Calu3 (cell line): ENCODE measurements around the gene ZNF784. TPM values are rescaled to one million over a fixed set of nuclear protein-coding genes. Genes with fewer than 3 reads are reported as not detected.

Experiments
- BruUV-seq: library from RNA; stranded (reverse); fragments of 400-500 nt; replicated peaks from 2 replicates; lab custom pipeline; 2021; lab: Mats Ljungman, UMichigan
- CTCF ChIA-PET: fragments of 300-600 bp; sonication (Branson Sonifier 250); formaldehyde crosslinking; loops from one replicate; lab custom pipeline; 2022; ENCODE audit warnings: antibody characterized with exemption; lab: Charles Lee
- DNase-seq: peaks from one replicate; pipeline ENCODE4 v3.0.0; 2022
- H3K27ac Mint-ChIP-seq: one replicate; pipeline ENCODE4 v1.8.0; 2022; ENCODE audit warnings: mixed read lengths; ENCODE audit not compliant: unreplicated experiment
- H3K27me3 Mint-ChIP-seq: one replicate; pipeline ENCODE4 v1.8.0; 2022; ENCODE audit warnings: mixed read lengths; ENCODE audit not compliant: unreplicated experiment
- H3K36me3 Mint-ChIP-seq: one replicate; pipeline ENCODE4 v1.8.0; 2022; ENCODE audit warnings: mild to moderate bottlenecking, moderate library complexity, mixed read lengths; ENCODE audit not compliant: insufficient read depth, unreplicated experiment
- H3K4me1 Mint-ChIP-seq: one replicate; pipeline ENCODE4 v1.8.0; 2022; ENCODE audit warnings: mild to moderate bottlenecking, low read depth, mixed read lengths; ENCODE audit not compliant: unreplicated experiment
- H3K4me3 Mint-ChIP-seq: one replicate; pipeline ENCODE4 v1.8.0; 2022; ENCODE audit warnings: mild to moderate bottlenecking, low read depth, moderate library complexity, mixed read lengths; ENCODE audit not compliant: unreplicated experiment
- H3K9me3 Mint-ChIP-seq: one replicate; pipeline ENCODE4 v1.8.0; 2022; ENCODE audit warnings: low read depth, mixed read lengths; ENCODE audit not compliant: unreplicated experiment
- intact Hi-C: fragments of 100-400 bp; cut with micrococcal nuclease; formaldehyde crosslinking; loops from one replicate; pipeline ENCODE4 v1.10.0; 2022; ENCODE audit not compliant: unreplicated experiment
- total RNA-seq: library from RNA; stranded (reverse); gene quantifications from 2 replicates; pipeline ENCODE4 v1.2.3, GENCODE V29; 2022
- TF ChIP-seq, protein P1 (sequence below): fragments of 200-600 bp; IDR thresholded peaks from one replicate; pipeline ENCODE4 v1.8.0; 2022; ENCODE audit warnings: antibody characterized with exemption; ENCODE audit not compliant: unreplicated experiment

ZNF784 gene
- total RNA-seq, 1 experiment from 2014 or later = 6.0 TPM

DNA sequence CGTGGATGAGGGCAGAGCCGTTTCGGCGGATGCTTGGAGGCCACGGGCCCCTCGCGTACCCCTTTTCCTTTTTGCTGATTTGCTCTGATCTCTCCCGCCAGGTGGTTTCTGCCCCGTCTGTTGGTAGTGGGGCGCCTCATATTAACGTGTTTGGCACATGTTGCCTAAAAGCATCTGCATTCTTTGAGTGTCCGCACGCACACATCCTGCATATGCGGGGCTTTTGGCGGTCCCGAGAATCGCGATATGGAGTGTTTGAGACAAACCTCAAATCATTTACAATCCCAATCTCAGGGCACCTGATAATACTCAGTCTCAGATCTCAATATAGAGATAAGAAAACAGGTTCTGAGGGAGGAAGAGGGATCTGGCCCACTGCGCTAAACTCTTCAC lies 31.3 kb upstream of the ZNF784 start:
- intact Hi-C loops = loop anchor here (2.0 to 10.0 kb wide), 2 partner anchors 17 to 149 kb away; no protein-coding TSS in a partner anchor
- H3K4me1 Mint-ChIP-seq = peaks cover 20% of the 10 kb centered on the region
- TF ChIP-seq, protein P1, sequence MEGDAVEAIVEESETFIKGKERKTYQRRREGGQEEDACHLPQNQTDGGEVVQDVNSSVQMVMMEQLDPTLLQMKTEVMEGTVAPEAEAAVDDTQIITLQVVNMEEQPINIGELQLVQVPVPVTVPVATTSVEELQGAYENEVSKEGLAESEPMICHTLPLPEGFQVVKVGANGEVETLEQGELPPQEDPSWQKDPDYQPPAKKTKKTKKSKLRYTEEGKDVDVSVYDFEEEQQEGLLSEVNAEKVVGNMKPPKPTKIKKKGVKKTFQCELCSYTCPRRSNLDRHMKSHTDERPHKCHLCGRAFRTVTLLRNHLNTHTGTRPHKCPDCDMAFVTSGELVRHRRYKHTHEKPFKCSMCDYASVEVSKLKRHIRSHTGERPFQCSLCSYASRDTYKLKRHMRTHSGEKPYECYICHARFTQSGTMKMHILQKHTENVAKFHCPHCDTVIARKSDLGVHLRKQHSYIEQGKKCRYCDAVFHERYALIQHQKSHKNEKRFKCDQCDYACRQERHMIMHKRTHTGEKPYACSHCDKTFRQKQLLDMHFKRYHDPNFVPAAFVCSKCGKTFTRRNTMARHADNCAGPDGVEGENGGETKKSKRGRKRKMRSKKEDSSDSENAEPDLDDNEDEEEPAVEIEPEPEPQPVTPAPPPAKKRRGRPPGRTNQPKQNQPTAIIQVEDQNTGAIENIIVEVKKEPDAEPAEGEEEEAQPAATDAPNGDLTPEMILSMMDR = no peak
- BruUV-seq = TSS peak; percentile 52
- peak overlapping the region; percentile 96 for H3K4me3 Mint-ChIP-seq
- CTCF ChIA-PET = no interaction called here
- H3K27me3 Mint-ChIP-seq = no peaks in the 10 kb centered on the region
- H3K27ac Mint-ChIP-seq = peak overlapping the region; percentile 96
- peaks cover 78% of the 10 kb centered on the region for H3K36me3 Mint-ChIP-seq
- DNase-seq = no peak
- H3K9me3 Mint-ChIP-seq = no peaks in the 10 kb centered on the region

DNA sequence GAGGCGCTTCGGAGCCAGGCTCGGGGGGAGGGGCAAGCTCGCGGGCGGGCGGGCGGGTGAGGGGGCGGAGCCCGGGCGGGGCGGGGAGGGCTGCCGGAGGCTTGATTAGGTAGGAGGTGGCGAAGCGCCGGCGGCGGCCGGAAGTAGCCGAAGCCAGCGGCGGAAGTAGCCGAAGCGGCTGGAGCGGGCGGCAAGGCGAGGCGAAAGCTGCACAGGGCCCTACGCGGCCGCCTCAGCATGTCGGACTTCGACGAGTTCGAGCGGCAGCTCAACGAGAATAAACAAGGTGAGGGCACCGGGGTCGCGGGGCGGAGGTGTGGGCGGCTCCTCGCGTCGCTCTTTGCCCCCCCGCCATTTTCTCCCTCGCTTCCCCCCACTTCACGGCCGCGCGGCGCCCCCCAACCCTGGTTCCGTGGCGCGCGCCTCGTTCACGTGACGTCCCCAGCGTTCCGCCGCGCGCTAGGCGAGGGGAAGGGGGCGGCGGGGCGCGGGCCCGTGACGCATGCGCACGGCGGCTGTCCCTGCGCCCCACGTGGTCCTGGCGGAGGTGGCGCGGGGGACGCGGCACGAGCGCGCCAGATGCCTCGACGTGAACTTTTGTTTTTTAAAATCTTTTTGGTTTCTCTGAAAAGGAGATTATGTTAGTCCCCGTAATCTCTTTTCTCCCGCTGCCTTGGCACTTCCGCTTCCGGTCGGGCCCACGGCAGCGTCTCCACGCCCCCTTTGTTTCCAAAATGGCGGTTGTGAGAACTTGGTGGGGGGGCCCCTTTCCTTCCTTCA lies 30.7 kb upstream of the ZNF784 start, which contains the start of gene U2AF2:
U2AF2 (plus strand) TSS at position 168 of the 780 bp plus-strand sequence; CDS start at position 238, 70 bp downstream.
- Mint-ChIP-seq H3K4me3 (peak within 1 kb of the TSS; percentile 96), H3K27me3 (no peaks in the 10 kb centered on the region), H3K27ac (peak within 1 kb of the TSS; percentile 96), H3K4me1 (peaks cover 20% of the 10 kb centered on the region), H3K9me3 (no peaks in the 10 kb centered on the region), H3K36me3 (peaks cover 73% of the 10 kb centered on the region)
- CTCF ChIA-PET = interaction anchor here (0.6 to 1.5 kb wide), 12 partner anchors 12 to 678 kb away, joined by 3 to 15 read pairs (median 4); partner anchors contain the start of genes FIZ1 and TMEM238
- no TSS peak for BruUV-seq
- peak; percentile 98 for DNase-seq
- TF ChIP-seq, protein P1 = no peak
- intact Hi-C loops = loop anchor here (10.0 kb wide), 1 partner anchor 150 kb away; no protein-coding TSS in a partner anchor

- CTCF ChIA-PET = interaction anchor here (0.6 to 1.5 kb wide), 15 partner anchors 12 to 679 kb away, joined by 3 to 15 read pairs (median 3); partner anchors contain the start of genes FIZ1 and TMEM238
- H3K9me3 Mint-ChIP-seq = no peaks in the 10 kb centered on the region
- H3K27me3 Mint-ChIP-seq = no peaks in the 10 kb centered on the region
- H3K36me3 Mint-ChIP-seq = peaks cover 71% of the 10 kb centered on the region
- H3K4me1 Mint-ChIP-seq = peaks cover 14% of the 10 kb centered on the region
- TF ChIP-seq, protein P1 = no peak
- no TSS peak for BruUV-seq
- intact Hi-C loops = loop anchor here (10.0 kb wide), 1 partner anchor 150 kb away; no protein-coding TSS in a partner anchor
- H3K4me3 Mint-ChIP-seq = peak overlapping the region; percentile 96
- H3K27ac Mint-ChIP-seq = peak overlapping the region; percentile 96
- DNase-seq = peak; percentile 99
Measured at GRCh38 chr19:55654323-55654867, 30.0 kb upstream of the ZNF784 start.

DNA sequence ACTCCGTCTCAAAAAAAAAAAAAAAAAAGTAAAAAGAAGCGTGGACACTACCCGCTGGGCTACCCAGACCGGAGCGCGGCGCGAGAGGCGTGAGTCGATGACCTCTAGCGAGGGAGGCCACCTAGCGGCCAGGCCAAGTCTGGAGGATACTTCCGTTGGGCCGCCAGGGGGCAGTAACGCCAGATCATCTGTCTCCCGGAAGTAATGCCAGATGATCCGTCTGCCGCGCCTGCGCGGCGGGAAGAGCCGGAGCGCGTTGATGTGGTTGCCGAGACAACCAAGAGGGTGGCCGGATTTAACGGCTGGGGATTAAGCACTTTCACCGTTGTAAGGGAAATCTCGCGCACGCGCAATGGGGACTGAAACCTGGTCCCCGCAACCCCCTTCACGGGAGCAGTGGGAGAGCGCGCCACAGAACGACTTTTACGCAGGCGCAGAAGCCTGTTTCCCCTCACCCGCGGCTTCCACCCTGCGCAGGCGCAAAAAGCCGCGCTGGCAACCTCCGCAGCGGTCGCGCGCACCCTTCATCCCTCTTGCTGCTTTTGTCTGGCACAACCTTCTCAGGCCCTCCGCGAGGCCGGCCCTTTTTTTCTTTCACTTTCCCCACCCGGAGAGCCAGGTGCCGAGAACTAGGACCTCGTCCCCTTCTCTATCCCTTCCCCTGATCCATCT lies 29.4 kb upstream of the ZNF784 start:
- DNase-seq = peak; percentile 98
- Mint-ChIP-seq H3K27me3 (no peaks in the 10 kb centered on the region), H3K27ac (peak overlapping the region; percentile 96), H3K36me3 (peaks cover 69% of the 10 kb centered on the region), H3K9me3 (no peaks in the 10 kb centered on the region), H3K4me3 (peak overlapping the region; percentile 96), H3K4me1 (peaks cover 10% of the 10 kb centered on the region)
- TF ChIP-seq, protein P1 = peak; percentile 100
- TSS peak; percentile 86 for BruUV-seq
- intact Hi-C loops = loop anchor here (10.0 kb wide), 1 partner anchor 151 kb away; no protein-coding TSS in a partner anchor
- CTCF ChIA-PET = interaction anchor here (0.6 to 1.5 kb wide), 19 partner anchors 11 to 697 kb away, joined by 3 to 15 read pairs (median 3); partner anchors contain the start of genes FIZ1 and TMEM238
